NT2/D1 (cell line): Measurements from ENCODE around the gene GBA3.

Experiments used
- SUZ12 ChIP-seq: IDR thresholded peaks from 2 replicates; pipeline ENCODE4 v1.6.1; 2011; ENCODE audit not compliant: insufficient read length, insufficient read depth; ENCODE audit errors: extremely low read depth
- YY1 ChIP-seq: IDR thresholded peaks from 2 replicates; pipeline ENCODE4 v1.6.1; 2011; ENCODE audit not compliant: insufficient read length, insufficient read depth
- ZNF274 ChIP-seq: IDR thresholded peaks from 2 replicates; pipeline ENCODE4 v1.6.1; 2011; ENCODE audit warnings: mild to moderate bottlenecking, low read depth, low read length

GRCh38 chr4:22650771-22651170 lies 42.0 kb upstream of the GBA3 start:
- TF ChIP-seq ZNF274, result no peak
- TF ChIP-seq SUZ12, result no peak
- TF ChIP-seq YY1, result no peak
